Measurements from ENCODE around the gene STARD13. TPM values are rescaled to one million over a fixed set of nuclear protein-coding genes. Genes with fewer than 3 reads are reported as not detected.

The STARD13 gene
- total RNA-seq, 1 experiment from 2014 or later: 2.1 TPM

DNA sequence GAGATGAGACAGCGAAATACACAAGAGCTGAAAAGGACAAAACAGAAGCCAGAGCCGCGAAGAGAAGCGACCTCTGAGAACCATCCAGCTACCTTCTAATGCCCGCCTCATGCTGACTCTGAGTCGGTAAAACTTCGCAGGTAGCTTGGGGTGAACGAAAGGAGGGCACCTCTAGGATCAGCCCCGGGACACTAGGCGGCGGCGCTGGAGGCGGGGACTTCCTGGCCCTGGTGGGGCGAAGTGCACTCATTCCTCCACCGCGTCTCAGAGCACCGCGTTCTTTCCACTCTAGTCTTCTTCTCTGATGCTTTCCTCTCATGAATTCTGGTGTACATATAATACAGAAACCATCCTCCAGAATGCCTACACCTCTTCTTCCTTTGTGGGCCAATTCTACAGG, 219.2 kb downstream of the STARD13 start:
- H2AFZ ChIP-seq (ENCODE audit: low read length): no peak overlapping the region
- H2BK12ac ChIP-seq (ENCODE audit: insufficient read length, low read depth, low read length): no peak overlapping the region
- H3K4me2 ChIP-seq (ENCODE audit: insufficient read depth, insufficient read length, low read length): no peak overlapping the region
- TF ChIP-seq, protein P1, sequence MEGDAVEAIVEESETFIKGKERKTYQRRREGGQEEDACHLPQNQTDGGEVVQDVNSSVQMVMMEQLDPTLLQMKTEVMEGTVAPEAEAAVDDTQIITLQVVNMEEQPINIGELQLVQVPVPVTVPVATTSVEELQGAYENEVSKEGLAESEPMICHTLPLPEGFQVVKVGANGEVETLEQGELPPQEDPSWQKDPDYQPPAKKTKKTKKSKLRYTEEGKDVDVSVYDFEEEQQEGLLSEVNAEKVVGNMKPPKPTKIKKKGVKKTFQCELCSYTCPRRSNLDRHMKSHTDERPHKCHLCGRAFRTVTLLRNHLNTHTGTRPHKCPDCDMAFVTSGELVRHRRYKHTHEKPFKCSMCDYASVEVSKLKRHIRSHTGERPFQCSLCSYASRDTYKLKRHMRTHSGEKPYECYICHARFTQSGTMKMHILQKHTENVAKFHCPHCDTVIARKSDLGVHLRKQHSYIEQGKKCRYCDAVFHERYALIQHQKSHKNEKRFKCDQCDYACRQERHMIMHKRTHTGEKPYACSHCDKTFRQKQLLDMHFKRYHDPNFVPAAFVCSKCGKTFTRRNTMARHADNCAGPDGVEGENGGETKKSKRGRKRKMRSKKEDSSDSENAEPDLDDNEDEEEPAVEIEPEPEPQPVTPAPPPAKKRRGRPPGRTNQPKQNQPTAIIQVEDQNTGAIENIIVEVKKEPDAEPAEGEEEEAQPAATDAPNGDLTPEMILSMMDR (conservative IDR thresholded peaks at IDR 0.05): no peak
- no peak overlapping the region for H4K8ac ChIP-seq (replicated peaks; ENCODE audit: insufficient read length, low read depth, low read length)
- Mint-ChIP-seq H3K27me3 (ENCODE audit: low read depth) (no peaks in the 10 kb centered on the region), H3K36me3 (ENCODE audit: insufficient read depth in 1 of 3, low read depth in 3 of 3) (no peaks in the 10 kb centered on the region; a peak in 1 of 7 replicates), H3K9me3 (no peaks in the 10 kb centered on the region), H3K4me1 (peaks cover 7 to 8% of the 10 kb centered on the region in 2 experiments), H3K4me3 (no peak overlapping the region), H3K27ac (peak overlapping the region in 1 of 3 experiments; percentile 83; a peak in 1 of 7 replicates)
- H3K9me3 ChIP-seq (ENCODE audit: control insufficient read depth, low read depth, low read length): no peaks in the 10 kb centered on the region
- H3K23me2 ChIP-seq (ENCODE audit: insufficient read length, low read depth, low read length, poor library complexity, severe bottlenecking): no peaks in the 10 kb centered on the region
- H4K5ac ChIP-seq (ENCODE audit: insufficient read length, low read depth, low read length): no peak overlapping the region
- no peak overlapping the region for H3K27ac ChIP-seq (ENCODE audit: insufficient read length, low read depth, low read length)
- no peak overlapping the region for H3K4ac ChIP-seq (ENCODE audit: low read depth, low read length)
- H3K79me2 ChIP-seq (ENCODE audit: insufficient read depth, low read length): no peaks in the 10 kb centered on the region
- H2BK15ac ChIP-seq (ENCODE audit: low read depth, low read length): no peak overlapping the region
- H3K23ac ChIP-seq (ENCODE audit: insufficient read length, low read depth, low read length): no peak overlapping the region
- no peak overlapping the region for H3K9ac ChIP-seq (ENCODE audit: extremely low read depth, insufficient read length, low read length)
- no peak overlapping the region for H3K56ac ChIP-seq (ENCODE audit: insufficient read length, low read depth, low read length)
- H3K18ac ChIP-seq (ENCODE audit: insufficient read length, low read depth, low read length): no peak overlapping the region
- no peak overlapping the region for H3K14ac ChIP-seq (ENCODE audit: insufficient read depth, low read length)
- no peak overlapping the region for H2AK5ac ChIP-seq (ENCODE audit: insufficient read length, low read length)
- H4K20me1 ChIP-seq (ENCODE audit: control insufficient read depth, insufficient read depth, insufficient read length): no peaks in the 10 kb centered on the region
- H3T11ph ChIP-seq (ENCODE audit: low read length): no peak overlapping the region
- no peaks in the 10 kb centered on the region for H3K79me1 ChIP-seq (ENCODE audit: insufficient read depth, low read depth, low read length, poor library complexity, severe bottlenecking)
- H4K91ac ChIP-seq (ENCODE audit: insufficient read length, low read depth, low read length): no peak overlapping the region
- WGBS (ENCODE audit: extremely low coverage, insufficient read length, low lambda C conversion rate): no CpG with 5 or more reads among the region's 18 CpGs
- H2BK20ac ChIP-seq (ENCODE audit: low read depth, low read length, poor library complexity, severe bottlenecking): no peak overlapping the region
- no peaks in the 10 kb centered on the region for H3K27me3 ChIP-seq (ENCODE audit: insufficient read depth, low read length)
- no peak overlapping the region for H2BK5ac ChIP-seq (ENCODE audit: insufficient read length, low read length)
- H2BK120ac ChIP-seq (ENCODE audit: low read depth, low read length, poor library complexity, severe bottlenecking): no peak overlapping the region
- no peaks in the 10 kb centered on the region for H3K4me1 ChIP-seq (ENCODE audit: insufficient read depth, low read length)
- no peak for DNase-seq

Data from H9 (cell line).